Tibial nerve (tissue), 3 donors: ENCODE measurements around the gene TCP11L2.

Source experiments
- CTCF ChIP-seq, 5 experiments: fragments of 200-600 bp in 3 of 5; fragments of 450-650 bp in 2 of 5; sonication (generic) in 3 of 5; IDR thresholded peaks; one replicate each; pipeline ENCODE4 v1.5.1; 2016 to 2019; ENCODE audit warnings: antibody characterized with exemption in 5 of 5, mild to moderate bottlenecking in 3 of 5, moderate library complexity in 2 of 5
- POLR2A ChIP-seq, 2 donors: fragments of 450-650 bp; IDR thresholded peaks; one replicate each; pipeline ENCODE4 v1.6.1; 2017; ENCODE audit warnings: antibody characterized with exemption in 2 of 2, mild to moderate bottlenecking in 2 of 2, moderate library complexity in 2 of 2

- TF ChIP-seq CTCF (IDR thresholded peaks at IDR 0.05) (no peak), POLR2A (IDR thresholded peaks at IDR 0.05) (no peak)
Observed at GRCh38 chr12:106291342-106291741, 11.2 kb upstream of the TCP11L2 start.
